LNCaP clone FGC (cell line): ENCODE results near the gene NRF1.

ENCODE experiments used
- DNase-seq: peaks from one replicate; pipeline ENCODE4 v3.0.0-alpha.2; 2011; ENCODE audit warnings: low read depth
- H3K4me3 ChIP-seq: 2 replicates; pipeline ENCODE4 v1.5.1; 2011; ENCODE audit warnings: mild to moderate bottlenecking, low read depth, low read length, control low read depth
- CTCF ChIP-seq: IDR thresholded peaks from 2 replicates; pipeline ENCODE4 v1.5.1; 2012; ENCODE audit warnings: mild to moderate bottlenecking; ENCODE audit not compliant: control insufficient read depth, insufficient read depth; ENCODE audit errors: extremely low read depth

NRF1 gene

GRCh38 chr7:129773328-129773731 lies 161.8 kb downstream of the NRF1 start:
- no peak for TF ChIP-seq CTCF
- DNase-seq = no peak
- no peak overlapping the region for H3K4me3 ChIP-seq

- TF ChIP-seq CTCF = no peak
- DNase-seq = no peak
- no peak overlapping the region for H3K4me3 ChIP-seq
Measured at GRCh38 chr7:129773871-129774270, 162.4 kb downstream of the NRF1 start.

- no peak for DNase-seq
- no peak for TF ChIP-seq CTCF
- no peak overlapping the region for H3K4me3 ChIP-seq
Measured at GRCh38 chr7:129774359-129774758, 162.8 kb downstream of the NRF1 start.

- TF ChIP-seq CTCF = no peak
- DNase-seq = no peak
- H3K4me3 ChIP-seq = no peak overlapping the region
Measured at GRCh38 chr7:129774871-129775694, 163.6 kb downstream of the NRF1 start.

- no peak for TF ChIP-seq CTCF
- DNase-seq = no peak
- no peak overlapping the region for H3K4me3 ChIP-seq
Measured at GRCh38 chr7:129775695-129776361, 164.3 kb downstream of the NRF1 start.

- DNase-seq = no peak
- no peak overlapping the region for H3K4me3 ChIP-seq
Measured at GRCh38 chr7:129776362-129776722, 164.8 kb downstream of the NRF1 start.

More at GRCh38 chr7:129776362-129776722, 164.8 kb downstream of the NRF1 start:
- no peak for TF ChIP-seq CTCF
